ENCODE measurements around the gene EMILIN2.

The EMILIN2 gene

GRCh38 chr18:2960983-2961696 lies 114.3 kb downstream of the EMILIN2 start:
- DNase-seq, result no peak

DNA sequence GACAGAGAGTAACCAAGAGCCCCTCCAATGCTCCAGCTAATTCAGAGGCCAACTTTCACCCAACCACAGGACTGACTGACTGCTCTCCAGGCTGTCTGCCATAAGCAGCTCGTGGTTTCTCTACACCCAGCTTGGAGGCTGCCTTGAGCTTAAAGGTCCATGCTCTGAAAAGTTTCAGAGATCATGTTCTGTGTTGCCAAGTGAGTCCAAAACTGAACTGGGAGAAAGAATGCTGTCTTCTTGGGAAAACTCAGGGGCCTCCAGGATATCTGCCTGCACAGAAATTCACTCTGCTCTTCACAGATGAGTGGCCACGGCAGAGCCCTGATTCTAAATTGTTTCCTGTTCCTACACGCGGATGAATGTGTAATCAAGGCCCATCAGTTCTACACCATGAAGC lies 115.0 kb downstream of the EMILIN2 start:
- no peak for DNase-seq

- no peak for DNase-seq
Observed at GRCh38 chr18:2963048-2963447, 116.2 kb downstream of the EMILIN2 start.

- DNase-seq, result no peak
Observed at GRCh38 chr18:2964361-2965010, 117.7 kb downstream of the EMILIN2 start.

All from hippocampal formation (tissue), 2 donors.